ENCODE results near the gene ADCY6. TPM values are rescaled to one million over a fixed set of nuclear protein-coding genes. Genes with fewer than 3 reads are reported as not detected.

The ADCY6 gene
- total and polyA plus RNA-seq, 2 donors (not counting 3 experiments of a cell fraction or from before 2014, with no cell fraction given): 37.0 to 46.2 TPM

- no TSS peak for BruUV-seq (replicated peaks)
- no peak for FAIRE-seq
Observed at GRCh38 chr12:48826209-48826855, 37.4 kb upstream of the ADCY6 start.

More at GRCh38 chr12:48826209-48826855, 37.4 kb upstream of the ADCY6 start:
- no peak overlapping the region for H3K27ac ChIP-seq (ENCODE audit: insufficient read depth, low read depth, low read length)
- no peak overlapping the region for H2AFZ ChIP-seq (ENCODE audit: low read depth, low read length)
- peaks cover 10 to 64% of the 10 kb centered on the region in 2 experiments for H3K36me3 ChIP-seq (ENCODE audit: control insufficient read depth in 2 of 2, extremely low read depth in 1 of 2, insufficient read depth in 2 of 2, low read length in 2 of 2)
- H4K20me1 ChIP-seq (replicated peaks; ENCODE audit: control insufficient read depth, extremely low read depth, insufficient read depth, low read length): no peaks in the 10 kb centered on the region
- H3K4me1 ChIP-seq (ENCODE audit: control insufficient read depth, extremely low read depth, insufficient read depth, low read length): no peaks in the 10 kb centered on the region
- dilution Hi-C loops (cut with MboI; ENCODE audit: extremely low pct_ligation_motif_present, low sequenced_read_pairs): no loop called here
- TF ChIP-seq FOS (IDR thresholded peaks at IDR 0.05; ENCODE audit: borderline replicate concordance, insufficient read depth, low read length) (no peak), GATA2 (IDR thresholded peaks at IDR 0.05; ENCODE audit: insufficient read depth, insufficient read length, low read depth, low read length) (no peak), JUN (IDR thresholded peaks at IDR 0.05; ENCODE audit: borderline replicate concordance, insufficient read depth, insufficient read length, low read depth) (no peak), POLR2AphosphoS5 (IDR thresholded peaks at IDR 0.05; ENCODE audit: insufficient read depth, low read depth, low read length) (no peak), CTCF (IDR thresholded peaks at IDR 0.05; ENCODE audit: extremely low read depth in 1 of 2, insufficient read depth in 1 of 2, low read depth in 1 of 2, low read length in 2 of 2) (no peak), EZH2 (IDR thresholded peaks at IDR 0.05; ENCODE audit: borderline replicate concordance, low read depth, low read length, severe bottlenecking) (no peak)
- H3K79me2 ChIP-seq (ENCODE audit: control insufficient read depth, insufficient read depth, low read length): no peaks in the 10 kb centered on the region
- H3K9me3 ChIP-seq (replicated peaks; ENCODE audit: control insufficient read depth, insufficient read depth, low read length): no peaks in the 10 kb centered on the region
- H3K9me1 ChIP-seq (replicated peaks; ENCODE audit: control insufficient read depth, extremely low read depth, insufficient read depth, low read length): no peaks in the 10 kb centered on the region
- intact Hi-C loops (cut with micrococcal nuclease): no loop called here
- H3K4me2 ChIP-seq (ENCODE audit: insufficient read depth, low read length): no peak overlapping the region
- DNase-seq (ENCODE audit: low read depth, low spot score): no peak
- POLR2A ChIA-PET: no interaction called here
- H3K27me3 ChIP-seq (ENCODE audit: control insufficient read depth in 2 of 2, insufficient read depth in 2 of 2, low read length in 2 of 2): no peaks in the 10 kb centered on the region
- H3K4me3 ChIP-seq (replicated peaks in 1 of 3; ENCODE audit: insufficient read depth in 1 of 3, low read depth in 1 of 3, low read length in 3 of 3): no peak overlapping the region
- CTCF ChIA-PET: interaction anchor here (1.1 to 1.7 kb wide), 2 partner anchors 11 kb away, joined by 3 to 7 read pairs; no protein-coding TSS in a partner anchor
- H3K9ac ChIP-seq (replicated peaks; ENCODE audit: extremely low read depth, insufficient read depth, low read length): no peak overlapping the region
